Measurements from ENCODE around the gene ZNF71.

The ZNF71 gene

GRCh38 chr19:56594783-56595547, at the start of gene ZNF71:
Gene ZNF71 (plus strand): TSS chr19:56595302. CDS start chr19:56601559, 6,257 bp downstream.
- peak; percentile 96 for DNase-seq

DNA sequence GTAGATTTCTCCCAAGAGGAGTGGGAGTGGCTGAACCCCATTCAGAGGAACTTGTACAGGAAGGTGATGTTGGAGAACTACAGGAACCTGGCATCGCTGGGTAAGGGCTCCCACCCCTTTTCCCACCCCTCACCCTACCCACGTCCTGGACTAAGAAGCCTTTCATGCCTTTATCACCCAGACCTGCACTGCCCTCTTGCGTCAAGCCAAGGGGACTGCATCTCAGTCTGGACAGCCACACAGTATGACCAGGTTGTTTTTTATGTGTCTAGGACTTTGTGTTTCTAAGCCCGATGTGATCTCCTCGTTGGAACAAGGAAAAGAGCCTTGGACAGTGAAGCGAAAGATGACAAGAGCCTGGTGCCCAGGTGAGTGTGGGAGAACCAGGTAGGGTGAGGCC, 47.6 kb upstream of the ZNF71 start:
- no peak for DNase-seq

GRCh38 chr19:56554272-56554869, 40.7 kb upstream of the ZNF71 start:
- DNase-seq = no peak

GRCh38 chr19:56562766-56563165, 32.3 kb upstream of the ZNF71 start:
- DNase-seq = no peak

DNA sequence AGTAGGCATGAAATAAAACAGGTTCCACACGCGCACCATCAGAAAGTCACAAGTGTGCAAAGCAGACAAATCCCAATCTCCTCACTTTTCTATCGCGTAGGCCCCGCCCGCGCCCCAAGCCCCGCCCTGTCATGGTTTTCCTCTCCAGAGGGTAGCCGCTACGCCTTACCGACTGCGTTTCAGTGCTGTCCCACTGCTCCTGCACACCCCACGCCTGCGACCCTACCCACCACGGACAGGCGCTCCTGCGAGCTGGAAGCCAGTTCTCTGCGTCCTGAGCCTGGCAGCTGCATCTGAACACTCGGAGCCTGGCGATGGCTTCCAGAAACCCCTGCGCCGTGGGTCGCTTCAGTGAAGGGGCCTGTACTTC, 28.2 kb upstream of the ZNF71 start:
- DNase-seq = no peak

GRCh38 chr19:56567274-56568120, 27.6 kb upstream of the ZNF71 start, which contains the start of gene ZNF470:
Gene ZNF470 (plus strand): TSS chr19:56567468. CDS start chr19:56570312, 2,844 bp downstream.
- peak; percentile 97 for DNase-seq

DNA sequence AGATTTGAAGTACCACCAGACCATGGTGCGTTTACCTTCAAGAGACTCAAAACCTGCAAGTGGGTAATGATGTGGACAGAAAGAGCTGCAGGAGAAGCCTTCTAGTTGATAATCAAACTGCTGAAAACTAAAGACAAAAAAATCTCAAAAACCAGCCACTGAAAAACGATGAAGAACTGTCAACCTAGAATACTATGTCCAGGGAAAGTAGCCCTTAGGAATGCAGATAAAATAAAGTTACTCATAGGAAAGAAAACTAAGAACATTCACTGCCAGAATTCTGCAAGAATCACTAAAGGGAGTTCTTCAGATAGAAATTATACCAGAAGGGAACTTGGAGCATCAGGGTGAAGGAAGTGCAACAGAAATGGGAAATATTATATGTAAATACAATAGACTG, 22.5 kb upstream of the ZNF71 start:
- DNase-seq = no peak

GRCh38 chr19:56573914-56574313, 21.2 kb upstream of the ZNF71 start:
- no peak for DNase-seq

DNA sequence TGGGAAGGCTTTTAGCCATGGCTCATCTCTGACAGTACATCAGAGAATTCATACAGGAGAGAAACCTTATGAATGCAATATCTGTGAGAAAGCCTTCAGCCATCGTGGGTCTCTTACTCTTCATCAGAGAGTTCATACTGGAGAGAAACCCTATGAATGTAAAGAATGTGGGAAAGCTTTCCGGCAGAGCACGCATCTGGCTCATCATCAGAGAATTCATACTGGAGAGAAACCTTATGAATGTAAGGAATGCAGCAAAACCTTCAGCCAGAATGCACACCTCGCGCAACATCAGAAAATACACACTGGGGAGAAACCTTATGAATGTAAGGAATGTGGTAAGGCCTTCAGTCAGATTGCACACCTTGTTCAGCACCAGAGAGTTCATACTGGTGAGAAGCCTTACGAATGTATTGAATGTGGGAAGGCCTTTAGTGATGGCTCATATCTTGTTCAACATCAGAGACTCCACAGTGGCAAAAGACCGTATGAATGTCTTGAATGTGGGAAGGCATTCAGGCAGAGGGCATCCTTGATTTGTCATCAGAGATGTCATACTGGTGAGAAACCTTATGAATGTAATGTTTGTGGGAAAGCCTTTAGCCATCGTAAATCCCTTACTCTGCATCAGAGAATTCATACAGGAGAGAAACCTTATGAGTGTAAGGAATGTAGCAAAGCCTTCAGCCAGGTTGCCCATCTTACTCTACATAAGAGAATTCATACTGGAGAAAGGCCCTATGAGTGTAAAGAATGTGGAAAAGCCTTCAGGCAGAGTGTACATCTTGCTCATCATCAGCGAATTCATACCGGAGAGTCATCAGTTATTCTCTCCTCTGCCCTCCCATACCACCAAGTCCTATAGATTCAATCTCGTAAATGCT, 17.1 kb upstream of the ZNF71 start:
- no peak for DNase-seq

- no peak for DNase-seq
Observed at GRCh38 chr19:56594446-56594782, 688 bp upstream of the ZNF71 start.

DNA sequence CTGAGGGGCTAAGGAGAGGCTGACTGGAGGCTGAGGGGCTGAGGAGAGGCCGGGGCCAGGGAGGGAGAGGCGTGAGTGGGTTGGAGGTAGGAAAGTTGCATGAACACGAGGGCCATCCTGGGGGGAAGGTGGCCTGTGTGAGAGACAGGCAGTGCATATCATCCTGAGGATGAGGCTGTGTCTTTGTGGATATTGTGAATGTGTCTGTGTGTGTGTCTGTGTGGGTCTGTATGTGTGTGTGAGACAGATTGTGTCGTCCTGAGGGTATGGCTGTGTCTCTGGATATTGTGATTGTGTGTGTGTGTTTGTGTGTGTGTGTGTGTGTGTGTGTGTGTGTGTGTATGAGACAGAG, 422 bp downstream of the ZNF71 start:
- no peak for DNase-seq

- DNase-seq = no peak
Observed at GRCh38 chr19:56596676-56597075, 1.6 kb downstream of the ZNF71 start.

DNA sequence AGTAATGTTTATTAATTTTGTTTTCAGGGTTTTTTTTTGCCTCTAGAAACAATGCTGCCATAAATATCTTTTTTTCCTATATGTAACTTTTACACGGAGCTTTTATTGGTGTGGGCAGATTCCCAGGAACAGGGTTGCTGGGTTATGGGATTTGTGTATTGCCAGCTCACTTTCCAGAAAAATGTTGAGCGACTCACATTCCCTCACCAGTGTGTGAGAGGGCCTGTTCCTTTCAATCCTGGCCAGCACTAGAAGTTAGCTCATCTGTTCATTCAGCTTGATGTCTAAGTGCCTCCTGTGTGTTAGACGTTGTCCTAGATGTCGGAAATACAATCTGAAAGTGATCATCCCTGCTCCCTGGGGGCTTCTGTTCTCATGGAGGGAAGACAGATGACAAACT, 2.6 kb downstream of the ZNF71 start:
- no peak for DNase-seq

- DNase-seq = no peak
Observed at GRCh38 chr19:56601375-56601774, 6.3 kb downstream of the ZNF71 start.

DNA sequence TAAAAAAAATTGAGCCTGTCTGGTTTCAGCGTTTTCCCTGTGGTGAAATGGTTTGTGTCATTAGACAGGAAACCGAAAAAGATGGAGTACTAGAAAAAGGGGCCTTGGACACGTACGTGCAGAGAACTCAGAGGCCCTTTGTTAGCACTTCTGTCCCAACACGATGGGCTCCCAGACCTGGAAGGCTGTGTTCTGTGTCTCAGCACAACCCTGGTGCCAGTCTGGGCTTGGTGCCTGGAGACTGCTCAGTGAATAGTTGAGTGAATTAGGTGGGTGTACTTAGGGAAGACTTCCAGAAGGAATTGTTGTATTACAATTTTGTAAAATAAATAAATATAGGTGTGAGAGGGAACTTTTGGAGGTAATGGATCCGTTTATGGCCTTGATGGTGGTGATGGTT, 8.7 kb downstream of the ZNF71 start:
- DNase-seq = no peak

GRCh38 chr19:56608274-56608964, 13.3 kb downstream of the ZNF71 start:
- DNase-seq = no peak

DNA sequence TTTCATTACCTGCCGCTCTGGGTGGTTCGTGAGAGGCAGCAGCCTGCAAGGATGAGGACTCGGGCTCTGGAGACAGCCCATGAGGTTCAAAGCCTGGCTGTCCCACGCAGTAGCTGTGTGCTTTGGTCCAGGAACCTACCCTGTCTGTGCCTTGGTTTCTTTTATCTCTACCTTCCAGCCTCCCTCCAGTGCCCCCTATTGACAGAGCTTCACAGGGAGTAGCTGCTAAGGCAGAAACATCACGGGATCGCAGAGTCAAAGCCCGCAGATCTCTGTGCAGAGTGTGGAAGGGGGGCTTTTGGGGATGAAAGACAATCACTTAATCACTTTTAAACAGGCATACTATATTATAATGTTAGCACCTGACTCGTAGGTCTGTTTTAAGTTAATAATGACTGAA, 16.2 kb downstream of the ZNF71 start:
- no peak for DNase-seq

GRCh38 chr19:56612737-56613136, 17.6 kb downstream of the ZNF71 start:
- DNase-seq = no peak

- DNase-seq = no peak
Observed at GRCh38 chr19:56613639-56614038, 18.5 kb downstream of the ZNF71 start.

GRCh38 chr19:56617531-56617930, 22.4 kb downstream of the ZNF71 start:
- DNase-seq = no peak

DNA sequence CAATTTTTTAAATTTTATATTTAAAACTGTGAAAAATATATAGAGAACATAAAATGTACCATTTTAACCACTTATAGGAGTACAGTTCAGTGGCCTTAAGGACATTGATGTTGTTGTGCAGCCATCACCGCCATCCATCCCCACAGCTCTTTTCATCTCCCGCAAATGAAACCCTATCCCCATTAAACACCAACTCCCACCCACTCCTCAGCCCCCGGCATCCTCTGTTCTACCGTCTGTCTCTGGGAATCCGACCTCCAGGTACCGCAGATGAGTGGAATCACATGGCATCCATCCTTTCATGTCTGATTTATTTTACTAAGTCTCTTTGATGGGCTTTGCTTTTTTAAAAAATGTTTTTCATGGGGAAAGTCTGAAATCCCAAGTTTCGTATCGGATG, 24.0 kb downstream of the ZNF71 start:
- DNase-seq = no peak

GRCh38 chr19:56622374-56622773, 27.3 kb downstream of the ZNF71 start:
- DNase-seq = no peak

Data from retina (tissue), 1 donor.